HG02870 (cell line): ENCODE data around the gene MAML2.
A peak's percentile ranks its signal among the peaks of the same experiment; 100 is the strongest.
"Not testable (repeated sequence)": the region's sequence is repeated elsewhere in the genome, so short reads cannot be mapped to it uniquely, and the experiment has no call there.

ENCODE experiments used
- ATAC-seq: cut with Tn5 transposase; IDR thresholded peaks from one replicate; pipeline ENCODE4 v1.9.1; 2021; ENCODE audit warnings: mild to moderate bottlenecking, moderate library complexity; ENCODE audit not compliant: unreplicated experiment

The MAML2 gene

DNA sequence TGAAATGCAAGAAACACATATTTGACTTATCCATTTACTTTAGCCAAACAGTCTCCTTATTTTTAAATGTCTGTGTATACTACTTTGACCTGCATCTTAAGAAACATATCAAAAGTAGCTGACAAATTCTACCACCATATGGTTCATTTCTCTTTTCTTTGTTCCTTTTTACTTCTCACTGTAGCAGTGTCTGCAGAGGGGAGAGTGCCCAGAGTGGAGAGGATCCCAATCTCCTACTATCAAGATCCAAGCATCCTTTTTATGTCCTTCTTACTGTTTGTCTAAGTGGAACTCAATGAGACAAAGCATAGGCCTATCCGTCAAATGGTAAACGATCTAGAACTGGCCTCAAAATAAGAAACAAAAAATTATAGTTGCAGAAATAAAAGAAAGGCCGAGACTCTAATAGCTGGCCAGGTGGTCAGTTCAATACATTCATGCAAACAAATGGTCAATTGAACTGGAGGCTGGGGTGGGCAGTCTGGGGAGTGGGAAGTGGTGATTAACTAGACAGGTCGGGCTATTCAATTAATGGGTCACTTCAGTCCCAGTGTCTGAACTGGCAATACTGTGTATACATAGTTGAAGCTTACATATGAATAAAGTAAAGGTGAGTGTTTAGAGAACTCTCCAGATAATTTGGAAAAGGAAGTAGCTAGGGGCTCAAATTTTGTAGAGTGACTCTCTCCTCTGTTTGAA lies 149.1 kb downstream of the MAML2 start:
- ATAC-seq = no peak

DNA sequence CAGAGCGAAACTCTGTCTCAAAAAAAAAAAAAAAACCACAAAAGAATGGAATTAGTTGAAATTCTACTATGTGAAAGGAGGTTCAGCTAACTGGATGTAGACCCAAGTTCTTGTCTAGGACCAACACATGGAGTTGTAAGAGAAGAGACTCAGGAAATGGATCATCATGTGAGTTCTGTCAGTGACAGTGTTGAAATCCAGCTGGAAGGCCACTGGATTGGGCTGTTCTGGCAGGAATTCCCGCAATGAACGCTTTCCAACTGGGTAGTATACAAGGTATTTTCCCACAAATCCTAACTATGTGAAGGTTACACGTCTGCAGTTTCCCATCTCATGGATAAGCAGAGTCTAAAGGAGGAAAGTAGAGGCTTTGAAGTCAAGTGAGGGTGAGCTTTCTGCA lies 151.2 kb downstream of the MAML2 start:
- ATAC-seq = no peak

DNA sequence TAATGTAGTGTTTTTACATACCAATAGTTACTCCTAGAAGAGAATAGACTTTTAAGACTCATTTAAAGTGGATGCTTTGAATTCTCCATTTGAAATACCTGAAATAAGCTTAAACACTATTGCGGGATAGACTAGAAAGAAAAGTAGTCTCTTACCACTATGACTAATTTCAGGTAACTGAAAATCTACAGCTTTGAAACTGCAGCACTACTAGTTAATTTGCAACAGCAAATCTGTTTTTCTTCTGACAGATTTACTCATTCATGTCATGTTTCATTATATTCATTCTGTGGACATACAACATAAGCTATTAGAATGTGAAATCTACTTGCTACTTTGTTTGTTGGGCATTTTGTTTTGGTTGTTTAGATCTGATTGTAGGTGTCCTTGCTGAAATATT lies 153.6 kb downstream of the MAML2 start:
- peak; percentile 37 for ATAC-seq

GRCh38 chr11:96188243-96189006 lies 154.6 kb downstream of the MAML2 start:
- peak; percentile 40 for ATAC-seq

DNA sequence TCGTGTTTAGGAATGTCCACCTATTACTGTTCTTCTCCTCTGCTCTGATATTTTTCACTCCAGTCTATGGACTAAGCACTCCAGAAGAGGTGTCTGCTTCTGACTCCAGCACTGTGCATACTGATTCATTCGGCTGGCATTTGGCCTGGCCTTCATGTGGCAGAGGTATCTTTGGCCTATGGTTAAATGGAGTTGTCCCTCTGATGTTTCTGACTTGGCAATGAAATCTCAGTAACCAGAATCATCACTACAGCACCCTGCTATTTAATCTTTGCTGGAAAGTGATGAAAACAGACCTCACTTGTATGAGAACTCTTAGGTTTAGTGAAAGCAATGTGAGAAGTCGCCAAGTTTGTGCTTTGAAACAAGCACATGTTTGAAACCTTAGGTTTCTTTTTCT lies 155.2 kb downstream of the MAML2 start:
- no peak for ATAC-seq

- ATAC-seq = no peak
Measured at GRCh38 chr11:96186806-96187205, 156.2 kb downstream of the MAML2 start.

- peak; percentile 66 for ATAC-seq
Measured at GRCh38 chr11:96185220-96185768, 157.7 kb downstream of the MAML2 start.

DNA sequence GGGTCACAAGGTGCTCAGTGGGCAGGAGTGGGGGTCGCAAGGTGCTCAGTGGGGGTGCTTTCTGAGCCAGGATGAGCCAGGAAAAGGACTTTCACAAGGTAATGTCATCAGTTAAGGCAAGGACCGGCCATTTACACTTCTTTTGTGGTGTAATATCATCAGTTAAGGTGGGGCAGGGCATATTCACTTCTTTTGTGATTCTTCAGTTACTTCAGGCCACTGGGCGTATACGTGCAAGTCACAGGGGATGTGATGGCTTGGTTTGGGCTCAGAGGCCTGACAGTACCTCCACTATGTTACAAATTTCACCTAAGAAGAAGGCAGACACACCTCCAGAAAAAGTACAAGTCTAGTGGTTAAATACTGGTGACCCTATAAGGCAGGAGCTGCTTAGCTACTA lies 162.1 kb downstream of the MAML2 start:
- not testable (repeated sequence) for ATAC-seq

- ATAC-seq = no peak
Measured at GRCh38 chr11:96180341-96180740, 162.7 kb downstream of the MAML2 start.

DNA sequence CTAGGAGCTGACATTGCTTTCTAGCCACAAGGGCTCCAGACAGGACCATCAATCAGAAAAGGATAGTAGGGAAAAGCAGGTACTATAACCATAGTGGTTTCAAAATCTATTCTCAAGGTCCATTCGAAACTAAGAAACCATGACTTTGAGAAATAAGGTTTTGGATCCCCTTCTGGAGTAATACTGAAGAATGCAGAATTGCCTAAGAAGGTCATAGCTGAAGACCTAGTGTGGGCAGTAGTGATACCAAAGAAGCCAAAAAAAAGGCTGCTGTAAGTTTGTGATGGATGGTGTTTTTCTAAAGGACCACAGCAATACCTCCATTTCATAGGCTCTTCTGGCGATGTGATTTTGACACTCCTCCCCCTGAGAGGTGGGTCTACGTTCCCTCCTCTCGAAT lies 163.1 kb downstream of the MAML2 start:
- peak; percentile 59 for ATAC-seq

GRCh38 chr11:96178887-96179279 lies 164.1 kb downstream of the MAML2 start:
- ATAC-seq = no peak

GRCh38 chr11:96178049-96178886 lies 164.7 kb downstream of the MAML2 start:
- ATAC-seq = no peak

DNA sequence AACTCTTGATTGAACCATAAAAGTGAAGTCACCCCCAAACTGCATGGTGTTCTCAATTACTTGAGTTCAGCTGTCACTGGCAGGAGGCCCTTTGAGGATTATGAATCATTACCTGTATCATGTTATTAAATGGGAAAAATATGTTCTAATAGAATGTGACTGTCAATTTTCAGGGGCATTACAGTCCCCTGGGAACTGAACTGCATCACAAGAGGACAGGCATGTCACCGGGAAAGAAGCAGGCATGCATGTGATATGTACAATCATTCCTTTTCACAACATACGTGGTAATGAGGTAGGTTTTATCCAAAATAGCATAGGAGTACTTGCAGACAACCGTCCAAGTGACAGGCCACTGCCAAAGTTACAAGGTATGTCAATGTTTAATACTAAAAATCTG lies 165.8 kb downstream of the MAML2 start:
- ATAC-seq = no peak

DNA sequence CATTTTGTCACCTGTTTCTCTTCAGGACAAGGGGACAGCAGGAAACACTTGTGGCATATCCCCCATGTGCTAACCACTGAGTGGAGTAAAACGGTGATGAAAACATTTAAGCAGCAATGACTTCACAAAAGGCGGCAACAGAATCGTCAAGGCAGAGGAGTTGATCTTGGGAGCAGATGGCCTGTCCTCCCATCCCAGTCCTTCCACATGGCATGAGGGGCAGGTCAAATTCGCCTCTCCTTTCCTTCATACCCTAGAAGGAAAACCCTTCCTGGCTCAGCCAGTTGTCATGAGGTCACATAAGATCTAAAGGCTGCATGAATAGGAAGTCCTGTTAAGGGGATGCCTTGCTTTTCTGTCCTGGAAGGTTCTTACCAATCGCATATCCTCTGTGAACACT lies 169.1 kb downstream of the MAML2 start:
- no peak for ATAC-seq

- ATAC-seq = no peak
Measured at GRCh38 chr11:96173422-96173821, 169.6 kb downstream of the MAML2 start.

- ATAC-seq = no peak
Measured at GRCh38 chr11:96172604-96173003, 170.4 kb downstream of the MAML2 start.

GRCh38 chr11:96169250-96169649 lies 173.7 kb downstream of the MAML2 start:
- no peak for ATAC-seq

DNA sequence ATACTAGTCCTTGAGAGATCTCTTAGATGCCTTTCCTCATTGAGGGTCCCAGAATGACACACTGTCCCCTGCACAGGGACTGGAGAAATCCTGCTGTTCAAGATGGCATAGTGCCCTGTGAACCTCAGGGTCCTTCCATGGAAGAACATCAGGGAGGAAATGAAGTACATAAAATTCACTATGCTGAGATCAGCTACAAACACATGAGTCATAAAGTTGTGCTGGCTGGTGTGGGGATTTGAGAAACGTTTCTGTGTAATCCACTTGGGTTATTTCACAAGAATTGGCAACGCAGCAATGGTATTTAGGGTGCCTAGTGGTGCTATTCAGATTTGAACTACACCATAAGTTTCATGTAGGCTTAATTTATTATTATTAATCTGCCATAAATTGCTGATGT lies 174.4 kb downstream of the MAML2 start:
- no peak for ATAC-seq

DNA sequence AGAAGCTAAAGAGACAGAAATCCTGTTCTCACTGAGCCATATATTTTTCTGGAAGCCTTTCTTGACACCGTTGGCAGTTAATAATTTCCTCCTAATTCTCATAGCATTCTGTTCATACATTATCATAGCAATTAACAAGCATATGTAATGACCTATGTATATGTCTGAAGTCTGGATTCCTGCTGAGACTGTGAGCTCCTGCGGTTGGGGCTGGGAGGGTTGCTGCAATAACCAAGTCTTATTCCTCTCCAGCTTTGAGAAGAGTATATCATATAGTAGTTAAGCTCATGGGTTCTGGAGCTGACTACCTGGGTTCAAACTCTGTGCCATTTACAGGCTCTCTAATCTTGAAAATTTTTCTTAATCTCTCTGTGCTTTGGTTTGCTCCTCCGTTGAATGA lies 175.2 kb downstream of the MAML2 start:
- no peak for ATAC-seq

- ATAC-seq = no peak
Measured at GRCh38 chr11:96167203-96167758, 175.7 kb downstream of the MAML2 start.
